ENCODE measurements around the gene HOXA5.

Gene HOXA5

DNA sequence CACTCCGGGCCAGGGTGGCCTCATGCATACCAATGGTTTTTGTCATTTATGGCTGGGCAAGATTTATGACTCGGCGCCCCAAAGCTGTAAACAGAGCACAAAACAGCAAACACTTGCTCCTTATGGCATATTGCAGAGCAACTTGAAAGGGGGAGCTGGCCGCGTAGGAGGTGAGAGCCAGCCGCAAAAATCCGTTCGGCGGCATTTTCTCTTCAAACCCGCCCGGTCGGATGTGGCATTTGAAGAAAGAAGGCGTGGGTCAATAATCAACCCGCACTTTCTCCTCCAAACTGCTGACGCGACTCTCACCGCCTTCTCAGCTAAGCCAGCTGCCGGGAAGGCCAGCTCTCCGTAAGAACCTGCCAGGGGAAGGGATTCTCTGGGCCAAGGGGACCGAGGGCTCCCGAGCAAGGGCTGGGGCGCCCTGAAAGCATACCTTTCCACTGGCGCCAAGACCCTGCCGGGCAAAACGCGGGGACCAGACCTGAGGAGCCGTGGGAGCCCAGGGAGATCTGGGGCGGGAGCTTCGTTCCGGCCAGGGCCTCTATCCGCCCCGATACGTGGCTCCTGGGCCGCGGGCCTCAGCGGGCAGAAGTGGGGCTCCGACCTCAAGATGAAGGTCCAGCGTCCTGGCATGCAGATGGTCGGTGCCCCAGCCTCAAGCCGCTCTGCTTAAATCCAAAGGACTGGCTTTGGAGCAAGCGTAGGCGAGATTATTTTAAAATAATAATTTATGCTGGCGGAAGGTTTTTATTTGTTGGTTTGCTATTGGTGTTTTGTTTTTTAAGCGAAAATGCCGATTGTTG lies 28.1 kb downstream of the HOXA5 start (continued):
- TF ChIP-seq, protein P1, sequence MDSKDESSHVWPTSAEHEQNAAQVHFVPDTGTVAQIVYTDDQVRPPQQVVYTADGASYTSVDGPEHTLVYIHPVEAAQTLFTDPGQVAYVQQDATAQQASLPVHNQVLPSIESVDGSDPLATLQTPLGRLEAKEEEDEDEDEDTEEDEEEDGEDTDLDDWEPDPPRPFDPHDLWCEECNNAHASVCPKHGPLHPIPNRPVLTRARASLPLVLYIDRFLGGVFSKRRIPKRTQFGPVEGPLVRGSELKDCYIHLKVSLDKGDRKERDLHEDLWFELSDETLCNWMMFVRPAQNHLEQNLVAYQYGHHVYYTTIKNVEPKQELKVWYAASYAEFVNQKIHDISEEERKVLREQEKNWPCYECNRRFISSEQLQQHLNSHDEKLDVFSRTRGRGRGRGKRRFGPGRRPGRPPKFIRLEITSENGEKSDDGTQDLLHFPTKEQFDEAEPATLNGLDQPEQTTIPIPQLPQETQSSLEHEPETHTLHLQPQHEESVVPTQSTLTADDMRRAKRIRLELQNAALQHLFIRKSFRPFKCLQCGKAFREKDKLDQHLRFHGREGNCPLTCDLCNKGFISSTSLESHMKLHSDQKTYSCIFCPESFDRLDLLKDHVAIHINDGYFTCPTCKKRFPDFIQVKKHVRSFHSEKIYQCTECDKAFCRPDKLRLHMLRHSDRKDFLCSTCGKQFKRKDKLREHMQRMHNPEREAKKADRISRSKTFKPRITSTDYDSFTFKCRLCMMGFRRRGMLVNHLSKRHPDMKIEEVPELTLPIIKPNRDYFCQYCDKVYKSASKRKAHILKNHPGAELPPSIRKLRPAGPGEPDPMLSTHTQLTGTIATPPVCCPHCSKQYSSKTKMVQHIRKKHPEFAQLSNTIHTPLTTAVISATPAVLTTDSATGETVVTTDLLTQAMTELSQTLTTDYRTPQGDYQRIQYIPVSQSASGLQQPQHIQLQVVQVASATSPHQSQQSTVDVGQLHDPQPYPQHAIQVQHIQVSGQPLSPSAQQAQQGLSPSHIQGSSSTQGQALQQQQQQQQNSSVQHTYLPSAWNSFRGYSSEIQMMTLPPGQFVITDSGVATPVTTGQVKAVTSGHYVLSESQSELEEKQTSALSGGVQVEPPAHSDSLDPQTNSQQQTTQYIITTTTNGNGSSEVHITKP (tag by site-specific recombination; IDR thresholded peaks at IDR 0.05): peak; percentile 59
- TF ChIP-seq ZFHX2 (tag by site-specific recombination; conservative IDR thresholded peaks at IDR 0.05) (peak; percentile 96), GLIS1 (tag by site-specific recombination; IDR thresholded peaks at IDR 0.05) (peak; percentile 74), KLF10 (tag by site-specific recombination; IDR thresholded peaks at IDR 0.05) (peak; percentile 70), ZNF266 (tag by site-specific recombination; IDR thresholded peaks at IDR 0.05; ENCODE audit: low read depth) (no peak), ZNF146 (tag by site-specific recombination; IDR thresholded peaks at IDR 0.05) (no peak), ZNF621 (tag by site-specific recombination; IDR thresholded peaks at IDR 0.05) (no peak), FEZF1 (tag by site-specific recombination; IDR thresholded peaks at IDR 0.05) (peak; percentile 98), ZNF16 (tag by site-specific recombination; IDR thresholded peaks at IDR 0.05; ENCODE audit: low read depth) (no peak), ZNF510 (tag by site-specific recombination; IDR thresholded peaks at IDR 0.05; ENCODE audit: insufficient replicate concordance) (no peak), ZBTB7A (tag by site-specific recombination; IDR thresholded peaks at IDR 0.05; ENCODE audit: low read depth) (no peak), ZXDB (tag by site-specific recombination; IDR thresholded peaks at IDR 0.05) (peak; percentile 83), ZNF112 (tag by site-specific recombination; IDR thresholded peaks at IDR 0.05) (no peak), BCL11A (tag by site-specific recombination; IDR thresholded peaks at IDR 0.05; ENCODE audit: low read depth) (peak; percentile 34; the same call in 1 of the 2 replicates)
- TF ChIP-seq, protein P2, sequence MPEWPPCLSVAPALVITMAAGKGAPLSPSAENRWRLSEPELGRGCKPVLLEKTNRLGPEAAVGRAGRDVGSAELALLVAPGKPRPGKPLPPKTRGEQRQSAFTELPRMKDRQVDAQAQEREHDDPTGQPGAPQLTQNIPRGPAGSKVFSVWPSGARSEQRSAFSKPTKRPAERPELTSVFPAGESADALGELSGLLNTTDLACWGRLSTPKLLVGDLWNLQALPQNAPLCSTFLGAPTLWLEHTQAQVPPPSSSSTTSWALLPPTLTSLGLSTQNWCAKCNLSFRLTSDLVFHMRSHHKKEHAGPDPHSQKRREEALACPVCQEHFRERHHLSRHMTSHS (tag by site-specific recombination; IDR thresholded peaks at IDR 0.05): peak; percentile 78; the same call in 1 of the 2 replicates
- TF ChIP-seq, protein P3, sequence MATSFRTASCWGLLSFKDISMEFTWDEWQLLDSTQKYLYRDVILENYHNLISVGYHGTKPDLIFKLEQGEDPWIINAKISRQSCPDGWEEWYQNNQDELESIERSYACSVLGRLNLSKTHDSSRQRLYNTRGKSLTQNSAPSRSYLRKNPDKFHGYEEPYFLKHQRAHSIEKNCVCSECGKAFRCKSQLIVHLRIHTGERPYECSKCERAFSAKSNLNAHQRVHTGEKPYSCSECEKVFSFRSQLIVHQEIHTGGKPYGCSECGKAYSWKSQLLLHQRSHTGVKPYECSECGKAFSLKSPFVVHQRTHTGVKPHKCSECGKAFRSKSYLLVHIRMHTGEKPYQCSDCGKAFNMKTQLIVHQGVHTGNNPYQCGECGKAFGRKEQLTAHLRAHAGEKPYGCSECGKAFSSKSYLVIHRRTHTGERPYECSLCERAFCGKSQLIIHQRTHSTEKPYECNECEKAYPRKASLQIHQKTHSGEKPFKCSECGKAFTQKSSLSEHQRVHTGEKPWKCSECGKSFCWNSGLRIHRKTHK (tag by site-specific recombination; IDR thresholded peaks at IDR 0.05): no peak
- TF ChIP-seq, protein P4, sequence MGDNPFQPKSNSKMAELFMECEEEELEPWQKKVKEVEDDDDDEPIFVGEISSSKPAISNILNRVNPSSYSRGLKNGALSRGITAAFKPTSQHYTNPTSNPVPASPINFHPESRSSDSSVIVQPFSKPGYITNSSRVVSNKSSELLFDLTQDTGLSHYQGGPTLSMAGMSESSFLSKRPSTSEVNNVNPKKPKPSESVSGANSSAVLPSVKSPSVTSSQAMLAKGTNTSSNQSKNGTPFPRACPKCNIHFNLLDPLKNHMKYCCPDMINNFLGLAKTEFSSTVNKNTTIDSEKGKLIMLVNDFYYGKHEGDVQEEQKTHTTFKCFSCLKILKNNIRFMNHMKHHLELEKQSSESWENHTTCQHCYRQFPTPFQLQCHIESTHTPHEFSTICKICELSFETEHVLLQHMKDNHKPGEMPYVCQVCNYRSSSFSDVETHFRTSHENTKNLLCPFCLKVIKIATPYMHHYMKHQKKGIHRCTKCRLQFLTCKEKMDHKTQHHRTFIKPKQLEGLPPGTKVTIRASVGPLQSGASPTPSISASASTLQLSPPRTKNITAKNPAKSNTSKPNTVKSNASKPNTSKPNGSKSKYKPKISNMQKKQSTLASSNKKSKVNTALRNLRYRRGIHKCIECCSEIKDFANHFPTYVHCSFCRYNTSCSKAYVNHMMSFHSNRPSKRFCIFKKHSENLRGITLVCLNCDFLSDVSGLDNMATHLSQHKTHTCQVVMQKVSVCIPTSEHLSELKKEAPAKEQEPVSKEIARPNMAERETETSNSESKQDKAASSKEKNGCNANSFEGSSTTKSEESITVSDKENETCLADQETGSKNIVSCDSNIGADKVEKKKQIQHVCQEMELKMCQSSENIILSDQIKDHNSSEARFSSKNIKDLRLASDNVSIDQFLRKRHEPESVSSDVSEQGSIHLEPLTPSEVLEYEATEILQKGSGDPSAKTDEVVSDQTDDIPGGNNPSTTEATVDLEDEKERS (tag by site-specific recombination; IDR thresholded peaks at IDR 0.05): no peak
- TF ChIP-seq, protein P5, sequence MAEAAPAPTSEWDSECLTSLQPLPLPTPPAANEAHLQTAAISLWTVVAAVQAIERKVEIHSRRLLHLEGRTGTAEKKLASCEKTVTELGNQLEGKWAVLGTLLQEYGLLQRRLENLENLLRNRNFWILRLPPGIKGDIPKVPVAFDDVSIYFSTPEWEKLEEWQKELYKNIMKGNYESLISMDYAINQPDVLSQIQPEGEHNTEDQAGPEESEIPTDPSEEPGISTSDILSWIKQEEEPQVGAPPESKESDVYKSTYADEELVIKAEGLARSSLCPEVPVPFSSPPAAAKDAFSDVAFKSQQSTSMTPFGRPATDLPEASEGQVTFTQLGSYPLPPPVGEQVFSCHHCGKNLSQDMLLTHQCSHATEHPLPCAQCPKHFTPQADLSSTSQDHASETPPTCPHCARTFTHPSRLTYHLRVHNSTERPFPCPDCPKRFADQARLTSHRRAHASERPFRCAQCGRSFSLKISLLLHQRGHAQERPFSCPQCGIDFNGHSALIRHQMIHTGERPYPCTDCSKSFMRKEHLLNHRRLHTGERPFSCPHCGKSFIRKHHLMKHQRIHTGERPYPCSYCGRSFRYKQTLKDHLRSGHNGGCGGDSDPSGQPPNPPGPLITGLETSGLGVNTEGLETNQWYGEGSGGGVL (tag by site-specific recombination; IDR thresholded peaks at IDR 0.05): peak; percentile 58
- TF ChIP-seq, protein P6, sequence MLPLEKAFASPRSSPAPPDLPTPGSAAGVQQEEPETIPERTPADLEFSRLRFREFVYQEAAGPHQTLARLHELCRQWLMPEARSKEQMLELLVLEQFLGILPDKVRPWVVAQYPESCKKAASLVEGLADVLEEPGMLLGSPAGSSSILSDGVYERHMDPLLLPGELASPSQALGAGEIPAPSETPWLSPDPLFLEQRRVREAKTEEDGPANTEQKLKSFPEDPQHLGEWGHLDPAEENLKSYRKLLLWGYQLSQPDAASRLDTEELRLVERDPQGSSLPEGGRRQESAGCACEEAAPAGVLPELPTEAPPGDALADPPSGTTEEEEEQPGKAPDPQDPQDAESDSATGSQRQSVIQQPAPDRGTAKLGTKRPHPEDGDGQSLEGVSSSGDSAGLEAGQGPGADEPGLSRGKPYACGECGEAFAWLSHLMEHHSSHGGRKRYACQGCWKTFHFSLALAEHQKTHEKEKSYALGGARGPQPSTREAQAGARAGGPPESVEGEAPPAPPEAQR (tag by site-specific recombination; IDR thresholded peaks at IDR 0.05): no peak
- TF ChIP-seq, protein P7, sequence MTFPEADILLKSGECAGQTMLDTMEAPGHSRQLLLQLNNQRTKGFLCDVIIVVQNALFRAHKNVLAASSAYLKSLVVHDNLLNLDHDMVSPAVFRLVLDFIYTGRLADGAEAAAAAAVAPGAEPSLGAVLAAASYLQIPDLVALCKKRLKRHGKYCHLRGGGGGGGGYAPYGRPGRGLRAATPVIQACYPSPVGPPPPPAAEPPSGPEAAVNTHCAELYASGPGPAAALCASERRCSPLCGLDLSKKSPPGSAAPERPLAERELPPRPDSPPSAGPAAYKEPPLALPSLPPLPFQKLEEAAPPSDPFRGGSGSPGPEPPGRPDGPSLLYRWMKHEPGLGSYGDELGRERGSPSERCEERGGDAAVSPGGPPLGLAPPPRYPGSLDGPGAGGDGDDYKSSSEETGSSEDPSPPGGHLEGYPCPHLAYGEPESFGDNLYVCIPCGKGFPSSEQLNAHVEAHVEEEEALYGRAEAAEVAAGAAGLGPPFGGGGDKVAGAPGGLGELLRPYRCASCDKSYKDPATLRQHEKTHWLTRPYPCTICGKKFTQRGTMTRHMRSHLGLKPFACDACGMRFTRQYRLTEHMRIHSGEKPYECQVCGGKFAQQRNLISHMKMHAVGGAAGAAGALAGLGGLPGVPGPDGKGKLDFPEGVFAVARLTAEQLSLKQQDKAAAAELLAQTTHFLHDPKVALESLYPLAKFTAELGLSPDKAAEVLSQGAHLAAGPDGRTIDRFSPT (tag by site-specific recombination; IDR thresholded peaks at IDR 0.05): 0 out of 2 replicates have a peak, but pooled peaks have one; percentile 33
- TF ChIP-seq, protein P8, sequence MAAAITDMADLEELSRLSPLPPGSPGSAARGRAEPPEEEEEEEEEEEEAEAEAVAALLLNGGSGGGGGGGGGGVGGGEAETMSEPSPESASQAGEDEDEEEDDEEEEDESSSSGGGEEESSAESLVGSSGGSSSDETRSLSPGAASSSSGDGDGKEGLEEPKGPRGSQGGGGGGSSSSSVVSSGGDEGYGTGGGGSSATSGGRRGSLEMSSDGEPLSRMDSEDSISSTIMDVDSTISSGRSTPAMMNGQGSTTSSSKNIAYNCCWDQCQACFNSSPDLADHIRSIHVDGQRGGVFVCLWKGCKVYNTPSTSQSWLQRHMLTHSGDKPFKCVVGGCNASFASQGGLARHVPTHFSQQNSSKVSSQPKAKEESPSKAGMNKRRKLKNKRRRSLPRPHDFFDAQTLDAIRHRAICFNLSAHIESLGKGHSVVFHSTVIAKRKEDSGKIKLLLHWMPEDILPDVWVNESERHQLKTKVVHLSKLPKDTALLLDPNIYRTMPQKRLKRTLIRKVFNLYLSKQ (tag by site-specific recombination; IDR thresholded peaks at IDR 0.05; ENCODE audit: borderline replicate concordance): no peak
